ENCODE measurements around the gene MCFD2.

The MCFD2 gene

DNA sequence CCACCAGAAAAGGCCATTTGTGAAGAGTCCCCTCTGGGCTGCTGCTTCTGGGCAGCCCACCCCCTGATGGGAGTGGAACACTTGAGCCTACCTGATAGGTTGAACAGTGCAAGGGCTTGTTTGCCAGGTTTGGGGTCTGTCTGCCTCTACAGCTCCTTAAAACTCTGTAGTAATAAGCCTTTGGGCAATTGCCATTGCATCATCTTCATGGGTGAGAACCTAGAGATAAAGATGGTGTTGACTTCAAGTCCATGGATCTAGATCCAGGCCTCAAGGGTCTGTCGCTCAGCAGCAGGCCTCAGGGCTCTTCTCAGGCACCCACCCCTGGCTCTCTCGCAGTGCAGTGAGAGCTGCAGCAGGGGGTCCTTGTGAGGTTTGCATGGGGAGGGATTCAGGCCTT, 47.1 kb upstream of the MCFD2 start:
- no peak for DNase-seq (ENCODE audit: low read depth in 1 of 2, low spot score in 1 of 2)
- Histone ChIP-seq H3K27ac (replicated peaks) (no peak overlapping the region; the same call in 1 of the 2 replicates), H3K27me3 (ENCODE audit: insufficient read depth, poor library complexity, severe bottlenecking) (no peaks in the 10 kb centered on the region), H3K4me3 (replicated peaks; ENCODE audit: insufficient read depth, low read length) (no peak overlapping the region)
- TF ChIP-seq GABPA (IDR thresholded peaks at IDR 0.05; ENCODE audit: low read depth) = no peak
- TF ChIP-seq, protein P1, sequence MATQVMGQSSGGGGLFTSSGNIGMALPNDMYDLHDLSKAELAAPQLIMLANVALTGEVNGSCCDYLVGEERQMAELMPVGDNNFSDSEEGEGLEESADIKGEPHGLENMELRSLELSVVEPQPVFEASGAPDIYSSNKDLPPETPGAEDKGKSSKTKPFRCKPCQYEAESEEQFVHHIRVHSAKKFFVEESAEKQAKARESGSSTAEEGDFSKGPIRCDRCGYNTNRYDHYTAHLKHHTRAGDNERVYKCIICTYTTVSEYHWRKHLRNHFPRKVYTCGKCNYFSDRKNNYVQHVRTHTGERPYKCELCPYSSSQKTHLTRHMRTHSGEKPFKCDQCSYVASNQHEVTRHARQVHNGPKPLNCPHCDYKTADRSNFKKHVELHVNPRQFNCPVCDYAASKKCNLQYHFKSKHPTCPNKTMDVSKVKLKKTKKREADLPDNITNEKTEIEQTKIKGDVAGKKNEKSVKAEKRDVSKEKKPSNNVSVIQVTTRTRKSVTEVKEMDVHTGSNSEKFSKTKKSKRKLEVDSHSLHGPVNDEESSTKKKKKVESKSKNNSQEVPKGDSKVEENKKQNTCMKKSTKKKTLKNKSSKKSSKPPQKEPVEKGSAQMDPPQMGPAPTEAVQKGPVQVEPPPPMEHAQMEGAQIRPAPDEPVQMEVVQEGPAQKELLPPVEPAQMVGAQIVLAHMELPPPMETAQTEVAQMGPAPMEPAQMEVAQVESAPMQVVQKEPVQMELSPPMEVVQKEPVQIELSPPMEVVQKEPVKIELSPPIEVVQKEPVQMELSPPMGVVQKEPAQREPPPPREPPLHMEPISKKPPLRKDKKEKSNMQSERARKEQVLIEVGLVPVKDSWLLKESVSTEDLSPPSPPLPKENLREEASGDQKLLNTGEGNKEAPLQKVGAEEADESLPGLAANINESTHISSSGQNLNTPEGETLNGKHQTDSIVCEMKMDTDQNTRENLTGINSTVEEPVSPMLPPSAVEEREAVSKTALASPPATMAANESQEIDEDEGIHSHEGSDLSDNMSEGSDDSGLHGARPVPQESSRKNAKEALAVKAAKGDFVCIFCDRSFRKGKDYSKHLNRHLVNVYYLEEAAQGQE (IDR thresholded peaks at IDR 0.05; ENCODE audit: insufficient replicate concordance, low read depth) = no peak
- no peak for TF ChIP-seq SPI1 (IDR thresholded peaks at IDR 0.05; ENCODE audit: borderline replicate concordance, low read depth)
- TF ChIP-seq, protein P2, sequence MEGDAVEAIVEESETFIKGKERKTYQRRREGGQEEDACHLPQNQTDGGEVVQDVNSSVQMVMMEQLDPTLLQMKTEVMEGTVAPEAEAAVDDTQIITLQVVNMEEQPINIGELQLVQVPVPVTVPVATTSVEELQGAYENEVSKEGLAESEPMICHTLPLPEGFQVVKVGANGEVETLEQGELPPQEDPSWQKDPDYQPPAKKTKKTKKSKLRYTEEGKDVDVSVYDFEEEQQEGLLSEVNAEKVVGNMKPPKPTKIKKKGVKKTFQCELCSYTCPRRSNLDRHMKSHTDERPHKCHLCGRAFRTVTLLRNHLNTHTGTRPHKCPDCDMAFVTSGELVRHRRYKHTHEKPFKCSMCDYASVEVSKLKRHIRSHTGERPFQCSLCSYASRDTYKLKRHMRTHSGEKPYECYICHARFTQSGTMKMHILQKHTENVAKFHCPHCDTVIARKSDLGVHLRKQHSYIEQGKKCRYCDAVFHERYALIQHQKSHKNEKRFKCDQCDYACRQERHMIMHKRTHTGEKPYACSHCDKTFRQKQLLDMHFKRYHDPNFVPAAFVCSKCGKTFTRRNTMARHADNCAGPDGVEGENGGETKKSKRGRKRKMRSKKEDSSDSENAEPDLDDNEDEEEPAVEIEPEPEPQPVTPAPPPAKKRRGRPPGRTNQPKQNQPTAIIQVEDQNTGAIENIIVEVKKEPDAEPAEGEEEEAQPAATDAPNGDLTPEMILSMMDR (IDR thresholded peaks at IDR 0.05; ENCODE audit: insufficient read depth, low read length) = no peak
- TF ChIP-seq POLR2AphosphoS5 (IDR thresholded peaks at IDR 0.05; ENCODE audit: low read depth) = no peak

DNA sequence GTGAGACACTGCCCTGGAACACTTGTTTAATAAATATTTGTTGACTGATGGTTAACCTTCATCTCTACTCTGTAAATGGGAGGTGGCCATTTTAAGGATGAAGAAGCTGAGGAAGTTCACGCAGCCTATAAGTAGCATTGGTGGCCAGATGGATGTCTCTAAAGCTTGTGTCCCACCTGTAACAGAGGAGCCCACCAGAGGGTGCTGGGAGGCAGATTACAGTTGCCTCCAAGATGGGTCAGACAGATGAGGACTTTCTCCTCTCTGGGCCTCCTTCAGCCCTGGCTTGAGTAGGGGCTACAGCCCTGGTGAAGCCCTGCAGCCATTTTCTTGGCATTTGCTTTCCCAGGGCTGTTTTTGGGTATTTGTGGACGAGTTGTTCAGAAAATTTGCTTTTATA, 45.0 kb upstream of the MCFD2 start:
- no peak overlapping the region for H3K27ac ChIP-seq (replicated peaks)
- H3K4me3 ChIP-seq (replicated peaks; ENCODE audit: insufficient read depth, low read length) = no peak overlapping the region
- no peak for DNase-seq (ENCODE audit: low read depth in 1 of 2, low spot score in 1 of 2)
- TF ChIP-seq, protein P1 (IDR thresholded peaks at IDR 0.05; ENCODE audit: insufficient replicate concordance, low read depth) = no peak
- TF ChIP-seq POLR2AphosphoS5 (IDR thresholded peaks at IDR 0.05; ENCODE audit: low read depth) (no peak), GABPA (IDR thresholded peaks at IDR 0.05; ENCODE audit: low read depth) (no peak), SPI1 (IDR thresholded peaks at IDR 0.05; ENCODE audit: borderline replicate concordance, low read depth) (no peak)
- TF ChIP-seq, protein P2 (IDR thresholded peaks at IDR 0.05; ENCODE audit: insufficient read depth, low read length) = no peak
- no peaks in the 10 kb centered on the region for H3K27me3 ChIP-seq (ENCODE audit: insufficient read depth, poor library complexity, severe bottlenecking)

DNA sequence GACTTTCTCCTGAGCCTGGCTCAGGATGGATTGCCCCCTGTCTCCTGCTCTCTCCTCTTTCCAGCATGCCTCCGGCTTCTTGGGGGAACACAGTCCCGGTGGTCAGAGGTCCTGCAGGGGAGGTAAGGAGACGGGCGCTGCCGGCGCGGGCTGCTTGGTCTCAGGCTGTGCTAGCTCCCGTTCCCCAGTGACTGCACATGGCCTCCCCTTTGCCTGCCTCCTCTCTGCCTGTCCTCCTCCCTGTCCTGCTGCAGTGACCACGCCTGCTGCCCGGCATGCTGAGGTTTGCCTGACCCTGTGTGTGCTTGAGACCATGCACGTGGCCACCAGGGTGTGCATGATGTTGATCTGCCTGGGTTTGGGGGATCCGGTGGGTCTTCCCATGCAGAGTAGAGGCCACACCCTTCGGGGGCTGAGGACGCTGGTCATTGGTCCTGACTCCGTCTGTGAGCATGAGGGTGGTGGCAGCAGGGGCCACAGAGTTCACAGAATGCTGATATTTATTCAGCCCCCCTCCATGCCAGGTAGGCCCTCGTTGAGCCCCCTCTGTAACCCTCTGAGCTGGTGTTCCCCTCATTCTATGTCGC, 42.9 kb upstream of the MCFD2 start:
- H3K27me3 ChIP-seq (ENCODE audit: insufficient read depth, poor library complexity, severe bottlenecking) = no peaks in the 10 kb centered on the region
- no peak overlapping the region for H3K27ac ChIP-seq (replicated peaks)
- H3K4me3 ChIP-seq (replicated peaks; ENCODE audit: insufficient read depth, low read length) = no peak overlapping the region
- TF ChIP-seq GABPA (IDR thresholded peaks at IDR 0.05; ENCODE audit: low read depth) = no peak
- TF ChIP-seq POLR2AphosphoS5 (IDR thresholded peaks at IDR 0.05; ENCODE audit: low read depth) = no peak
- TF ChIP-seq, protein P2 (IDR thresholded peaks at IDR 0.05; ENCODE audit: insufficient read depth, low read length) = no peak
- TF ChIP-seq, protein P1 (IDR thresholded peaks at IDR 0.05; ENCODE audit: insufficient replicate concordance, low read depth) = no peak
- TF ChIP-seq SPI1 (IDR thresholded peaks at IDR 0.05; ENCODE audit: borderline replicate concordance, low read depth) = no peak
- DNase-seq (ENCODE audit: low read depth in 1 of 2, low spot score in 1 of 2) = no peak

All from HL-60 (cell line).